Measurements from ENCODE around the gene VANGL2.
A peak's percentile ranks its signal among the peaks of the same experiment; 100 is the strongest.

The VANGL2 gene

GRCh38 chr1:160363010-160363409 is 37.4 kb upstream of the VANGL2 start:
- DNase-seq (ENCODE audit: low read depth) = no peak
- no peak for TF ChIP-seq CTCF (IDR thresholded peaks at IDR 0.05; ENCODE audit: insufficient read depth, low read depth, low read length, missing control alignments)
- no peak overlapping the region for H3K4me3 ChIP-seq (ENCODE audit: low read length)

GRCh38 chr1:160363951-160364735 is 36.2 kb upstream of the VANGL2 start:
- no peak for TF ChIP-seq CTCF (IDR thresholded peaks at IDR 0.05; ENCODE audit: insufficient read depth, low read depth, low read length, missing control alignments)

GRCh38 chr1:160365325-160365724 is 35.0 kb upstream of the VANGL2 start:
- no peak for TF ChIP-seq CTCF (IDR thresholded peaks at IDR 0.05; ENCODE audit: insufficient read depth, low read depth, low read length, missing control alignments)
- no peak overlapping the region for H3K4me3 ChIP-seq (ENCODE audit: low read length)
- no peak for DNase-seq (ENCODE audit: low read depth)

More at GRCh38 chr1:160363951-160364735, 36.2 kb upstream of the VANGL2 start:
- no peak overlapping the region for H3K4me3 ChIP-seq (ENCODE audit: low read length)
- DNase-seq (ENCODE audit: low read depth) = peak; percentile 38

- no peak for DNase-seq (ENCODE audit: low read depth)
- TF ChIP-seq CTCF (IDR thresholded peaks at IDR 0.05; ENCODE audit: insufficient read depth, low read depth, low read length, missing control alignments) = no peak
- H3K4me3 ChIP-seq (ENCODE audit: low read length) = no peak within 1 kb of the TSS
These were observed 33.4 kb upstream of the VANGL2 start, which contains the start of gene NHLH1 for GRCh38 chr1:160366731-160367515. TSS of gene NHLH1 (plus strand) at chr1:160367071. CDS start at chr1:160370732, 3,661 bp downstream.

- H3K4me3 ChIP-seq (ENCODE audit: low read length) = no peak overlapping the region
- no peak for DNase-seq (ENCODE audit: low read depth)
- no peak for TF ChIP-seq CTCF (IDR thresholded peaks at IDR 0.05; ENCODE audit: insufficient read depth, low read depth, low read length, missing control alignments)
These were observed 32.9 kb upstream of the VANGL2 start for GRCh38 chr1:160367516-160367900.

GRCh38 chr1:160367934-160368923 is 32.1 kb upstream of the VANGL2 start:
- no peak overlapping the region for H3K4me3 ChIP-seq (ENCODE audit: low read length)
- no peak for TF ChIP-seq CTCF (IDR thresholded peaks at IDR 0.05; ENCODE audit: insufficient read depth, low read depth, low read length, missing control alignments)

More at GRCh38 chr1:160367934-160368923, 32.1 kb upstream of the VANGL2 start:
- no peak for DNase-seq (ENCODE audit: low read depth)
